GM23338 (cell line): ENCODE results near the gene EEF1G.

ENCODE experiments used
- EZH2 ChIP-seq: fragments of 200-600 bp; sonication (generic); IDR thresholded peaks from one replicate; pipeline ENCODE4 v1.8.0; 2017; ENCODE audit warnings: antibody characterized with exemption, mild to moderate bottlenecking, low read depth; ENCODE audit not compliant: unreplicated experiment
- EZH2phosphoT487 ChIP-seq: fragments of 200-600 bp; sonication (generic); IDR thresholded peaks from one replicate; pipeline ENCODE4 v1.8.1; 2018; ENCODE audit warnings: antibody characterized with exemption; ENCODE audit not compliant: unreplicated experiment
- TF ChIP-seq, protein P1 (sequence below), 2 experiments: fragments of 200-600 bp in 1 of 2; sonication (generic) in 1 of 2; conservative IDR thresholded peaks; 2 replicates each; pipeline versions ENCODE4 v1.5.1 to v1.6.1; 2016 to 2017; ENCODE audit warnings: antibody characterized with exemption in 2 of 2, low read depth in 2 of 2, mild to moderate bottlenecking in 2 of 2, moderate library complexity in 1 of 2

DNA sequence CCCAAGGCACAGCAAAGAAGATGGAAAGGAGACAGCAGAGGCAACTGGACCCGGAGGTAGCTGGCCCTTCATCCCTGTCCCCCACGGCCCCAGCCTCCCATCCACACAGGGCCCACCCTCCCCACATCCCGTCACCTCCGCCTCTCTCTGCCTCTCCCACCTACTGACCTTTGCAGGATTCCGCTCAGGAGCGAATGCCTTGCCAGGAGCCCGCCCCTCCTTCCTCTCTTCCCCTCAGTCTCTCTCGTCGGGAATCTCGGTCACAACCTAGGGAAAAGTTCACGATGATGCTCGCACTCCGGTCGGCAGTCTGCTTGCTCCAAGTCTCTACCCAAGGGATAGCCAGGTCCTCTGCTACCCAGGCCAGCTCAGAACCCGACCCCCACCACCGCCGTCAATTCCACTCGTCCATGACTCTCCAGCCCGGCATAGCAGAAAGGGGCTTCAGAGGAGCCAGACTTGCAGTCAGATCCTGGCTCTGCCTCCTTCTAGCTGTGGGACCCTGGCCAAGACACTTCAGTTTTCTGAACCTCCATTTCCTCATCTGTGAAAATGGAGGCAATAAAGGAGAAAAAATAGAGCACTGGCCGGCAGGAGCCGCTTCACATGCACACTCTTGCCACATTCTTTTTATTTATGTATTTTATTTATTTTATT is 37.3 kb downstream of the EEF1G start:
- TF ChIP-seq, protein P1, sequence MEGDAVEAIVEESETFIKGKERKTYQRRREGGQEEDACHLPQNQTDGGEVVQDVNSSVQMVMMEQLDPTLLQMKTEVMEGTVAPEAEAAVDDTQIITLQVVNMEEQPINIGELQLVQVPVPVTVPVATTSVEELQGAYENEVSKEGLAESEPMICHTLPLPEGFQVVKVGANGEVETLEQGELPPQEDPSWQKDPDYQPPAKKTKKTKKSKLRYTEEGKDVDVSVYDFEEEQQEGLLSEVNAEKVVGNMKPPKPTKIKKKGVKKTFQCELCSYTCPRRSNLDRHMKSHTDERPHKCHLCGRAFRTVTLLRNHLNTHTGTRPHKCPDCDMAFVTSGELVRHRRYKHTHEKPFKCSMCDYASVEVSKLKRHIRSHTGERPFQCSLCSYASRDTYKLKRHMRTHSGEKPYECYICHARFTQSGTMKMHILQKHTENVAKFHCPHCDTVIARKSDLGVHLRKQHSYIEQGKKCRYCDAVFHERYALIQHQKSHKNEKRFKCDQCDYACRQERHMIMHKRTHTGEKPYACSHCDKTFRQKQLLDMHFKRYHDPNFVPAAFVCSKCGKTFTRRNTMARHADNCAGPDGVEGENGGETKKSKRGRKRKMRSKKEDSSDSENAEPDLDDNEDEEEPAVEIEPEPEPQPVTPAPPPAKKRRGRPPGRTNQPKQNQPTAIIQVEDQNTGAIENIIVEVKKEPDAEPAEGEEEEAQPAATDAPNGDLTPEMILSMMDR (conservative IDR thresholded peaks at IDR 0.05; ENCODE audit: low read depth in 2 of 2) = no peak
- TF ChIP-seq EZH2phosphoT487 (no peak), EZH2 (no peak)
